HepG2 (cell line): ENCODE results near the gene SRRM2. TPM values are rescaled to one million over a fixed set of nuclear protein-coding genes. Genes with fewer than 3 reads are reported as not detected.
A peak's percentile ranks its signal among the peaks of the same experiment; 100 is the strongest.

Experiments used
- AHR ChIP-seq: IDR thresholded peaks from 2 replicates; pipeline ENCODE4 v1.6.1; 2018; ENCODE audit warnings: missing genetic modification reagents, missing compliant biosample characterization
- ATF1 ChIP-seq: IDR thresholded peaks from 2 replicates; pipeline ENCODE4 v1.6.1; 2016; ENCODE audit warnings: mild to moderate bottlenecking, control low read depth
- CAMTA2 ChIP-seq: sonication (generic); formaldehyde crosslinking; IDR thresholded peaks from 2 replicates; pipeline ENCODE4 v1.4.0; 2020; ENCODE audit warnings: mild to moderate bottlenecking, missing genetic modification reagents, borderline replicate concordance
- CREB1 ChIP-seq, 2 experiments: fragments of 450-650 bp in 1 of 2; IDR thresholded peaks; 2 replicates each; pipeline ENCODE4 v1.6.1; 2016 to 2017; ENCODE audit warnings: control low read depth in 1 of 2, mild to moderate bottlenecking in 1 of 2, missing compliant biosample characterization in 1 of 2, missing genetic modification characterization in 1 of 2
- IKZF1 ChIP-seq: fragments of 450-650 bp; IDR thresholded peaks from 2 replicates; pipeline ENCODE4 v1.7.1; 2016
- KDM2A ChIP-seq: sonication (generic); formaldehyde crosslinking; IDR thresholded peaks from 2 replicates; pipeline ENCODE4 v1.4.0; 2020; ENCODE audit warnings: low read depth, missing genetic modification reagents, borderline replicate concordance
- KDM4B ChIP-seq: sonication (generic); formaldehyde crosslinking; IDR thresholded peaks from 2 replicates; pipeline ENCODE4 v1.4.0; 2020; ENCODE audit warnings: missing genetic modification reagents
- MAF1 ChIP-seq: sonication (generic); formaldehyde crosslinking; IDR thresholded peaks from 2 replicates; pipeline ENCODE4 v1.5.0; 2020; ENCODE audit warnings: missing genetic modification reagents, borderline replicate concordance
- MIER3 ChIP-seq: IDR thresholded peaks from 2 replicates; pipeline ENCODE4 v1.6.1; 2016; ENCODE audit warnings: missing compliant biosample characterization, borderline replicate concordance
- MZF1 ChIP-seq: sonication (generic); formaldehyde crosslinking; IDR thresholded peaks from 2 replicates; pipeline ENCODE4 v1.8.1; 2023; ENCODE audit warnings: mild to moderate bottlenecking, missing genetic modification reagents, borderline replicate concordance
- PHF8 ChIP-seq: sonication (generic); formaldehyde crosslinking; IDR thresholded peaks from 2 replicates; pipeline ENCODE4 v1.5.0; 2020; ENCODE audit warnings: missing genetic modification reagents
- REPIN1 ChIP-seq: sonication (generic); formaldehyde crosslinking; IDR thresholded peaks from 2 replicates; pipeline ENCODE4 v1.8.0; 2022; ENCODE audit warnings: missing genetic modification reagents, low read depth, mild to moderate bottlenecking, borderline replicate concordance
- SAFB2 ChIP-seq: sonication (generic); formaldehyde crosslinking; IDR thresholded peaks from 2 replicates; pipeline ENCODE4 v1.5.1; 2020; ENCODE audit warnings: missing genetic modification reagents, low read depth, mild to moderate bottlenecking, borderline replicate concordance
- TOE1 ChIP-seq: sonication (generic); formaldehyde crosslinking; IDR thresholded peaks from 2 replicates; pipeline ENCODE4 v1.4.0; 2020; ENCODE audit warnings: mild to moderate bottlenecking, missing genetic modification reagents
- U2AF1 ChIP-seq: fragments of 200-400 bp; formaldehyde crosslinking; optimal IDR thresholded peaks from 2 replicates; pipeline ENCODE3; 2017; ENCODE audit warnings: mild to moderate bottlenecking, low read depth, low read length
- ZFP90 ChIP-seq: sonication (generic); formaldehyde crosslinking; IDR thresholded peaks from 2 replicates; pipeline ENCODE4 v1.8.0; 2022; ENCODE audit warnings: missing genetic modification reagents, mild to moderate bottlenecking, inconsistent platforms, borderline replicate concordance
- ZKSCAN5 ChIP-seq: sonication (generic); formaldehyde crosslinking; IDR thresholded peaks from 2 replicates; pipeline ENCODE4 v1.5.1; 2020; ENCODE audit warnings: mild to moderate bottlenecking, missing genetic modification reagents
- ZNF253 ChIP-seq: sonication (generic); formaldehyde crosslinking; IDR thresholded peaks from 2 replicates; pipeline ENCODE4 v1.8.0; 2022; ENCODE audit warnings: mild to moderate bottlenecking, missing genetic modification reagents, borderline replicate concordance
- ZNF496 ChIP-seq: sonication (generic); formaldehyde crosslinking; IDR thresholded peaks from 2 replicates; pipeline ENCODE4 v1.8.1; 2023; ENCODE audit warnings: mild to moderate bottlenecking, moderate library complexity, missing genetic modification reagents; ENCODE audit not compliant: insufficient replicate concordance
- ZNF530 ChIP-seq: sonication (generic); formaldehyde crosslinking; IDR thresholded peaks from 2 replicates; pipeline ENCODE4 v1.5.0; 2020; ENCODE audit warnings: low read depth, mild to moderate bottlenecking, missing genetic modification reagents
- ZNF562 ChIP-seq: sonication (generic); formaldehyde crosslinking; IDR thresholded peaks from 2 replicates; pipeline ENCODE4 v1.8.0; 2022; ENCODE audit warnings: missing genetic modification reagents, borderline replicate concordance
- ZNF7 ChIP-seq: IDR thresholded peaks from 2 replicates; pipeline ENCODE4 v1.6.1; 2016; ENCODE audit warnings: missing biosample characterization, missing genetic modification reagents
- ZNF749 ChIP-seq: sonication (generic); formaldehyde crosslinking; IDR thresholded peaks from 2 replicates; pipeline ENCODE4 v1.8.0; 2022; ENCODE audit warnings: mild to moderate bottlenecking, missing genetic modification reagents, moderate library complexity, borderline replicate concordance
- ZSCAN21 ChIP-seq: sonication (generic); formaldehyde crosslinking; IDR thresholded peaks from 2 replicates; pipeline ENCODE4 v1.8.0; 2022; ENCODE audit warnings: mild to moderate bottlenecking, missing genetic modification reagents, moderate library complexity, borderline replicate concordance
- ZSCAN31 ChIP-seq: sonication (generic); formaldehyde crosslinking; IDR thresholded peaks from 2 replicates; pipeline ENCODE4 v1.5.0; 2020; ENCODE audit warnings: low read depth, mild to moderate bottlenecking, missing genetic modification reagents
- polyA plus RNA-seq, 8 experiments: library from polyadenylated mRNA; depleted of rRNA in 3 of 8; stranded (reverse) in 7 of 8; unstranded in 1 of 8; fragments of >200 nt; fragmentation: Illumina TruSeq in 4 of 8; extraction: Trizol in 4 of 8; gene quantifications; 2 replicates each; pipeline versions ENCODE4 v1.2.1 to v1.2.3, GENCODE V29; 2011 to 2016; ENCODE audit warnings: low read depth in 4 of 8, missing spikeins in 1 of 8, mixed read lengths in 1 of 8; ENCODE audit not compliant: insufficient read depth in 1 of 8
- total RNA-seq, 5 experiments: library from RNA; depleted of rRNA; stranded (reverse); fragments of >200 nt; fragmentation: Illumina TruSeq; extraction: Trizol; gene quantifications; 2 replicates each; pipeline ENCODE4 v1.2.3, GENCODE V29; 2016; ENCODE audit warnings: low read depth in 1 of 5
- TF ChIP-seq, protein P1 (sequence below): sonication (generic); formaldehyde crosslinking; conservative IDR thresholded peaks from 2 replicates; pipeline ENCODE4 v1.5.0; 2020; ENCODE audit warnings: missing genetic modification reagents
- TF ChIP-seq, protein P2 (sequence below), 2 experiments: sonication (generic) in 1 of 2; formaldehyde crosslinking in 1 of 2; IDR thresholded peaks; 2 replicates each; pipeline versions ENCODE4 v1.4.0 to v1.6.1; 2018 to 2020; ENCODE audit warnings: missing genetic modification reagents in 2 of 2, borderline replicate concordance in 1 of 2, low read depth in 1 of 2, mild to moderate bottlenecking in 1 of 2, missing biosample characterization in 1 of 2
- TF ChIP-seq, protein P3 (sequence below): sonication (generic); formaldehyde crosslinking; IDR thresholded peaks from 2 replicates; pipeline ENCODE4 v1.8.1; 2023; ENCODE audit warnings: mild to moderate bottlenecking, missing genetic modification reagents, borderline replicate concordance

SRRM2 gene
- total and polyA plus RNA-seq, 2 of the 13 experiments (the other 11 are each of a cell fraction or from before 2014, with no cell fraction given): 50.4 to 112 TPM

DNA sequence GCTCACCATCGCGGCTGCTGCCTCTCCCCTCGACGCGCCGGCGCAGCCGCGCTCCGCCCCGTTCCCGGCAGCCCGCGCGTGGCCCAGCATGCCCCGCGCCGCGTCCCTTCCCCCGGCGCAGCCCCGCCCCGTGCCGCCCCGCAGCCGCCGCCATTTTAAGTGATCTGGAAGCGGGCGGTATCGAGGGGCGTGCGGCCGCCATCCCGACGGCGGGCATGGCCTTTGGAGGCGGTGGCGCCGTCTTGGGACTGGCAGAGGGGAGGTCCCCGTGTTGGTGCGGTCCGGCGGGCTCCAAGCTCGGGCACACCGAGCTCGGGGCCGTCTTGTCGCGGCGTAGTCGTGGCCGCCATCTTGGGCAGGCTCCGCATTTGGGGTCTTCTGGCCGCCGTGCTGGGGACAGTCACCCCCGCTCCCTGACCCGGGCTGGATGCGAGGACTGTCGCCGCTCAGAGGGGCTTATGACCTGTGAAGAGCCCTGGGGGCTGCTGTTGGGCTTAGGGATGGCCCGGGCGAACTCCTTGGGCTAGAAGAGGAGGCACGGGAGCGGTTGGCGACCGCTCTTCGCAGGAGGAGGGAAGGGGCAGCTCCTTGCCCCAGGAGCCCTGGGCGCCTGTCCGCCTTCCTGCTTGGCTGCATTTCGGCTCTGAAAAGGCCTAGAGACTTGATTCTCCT is 24.9 kb downstream of the SRRM2 start, which contains the start of gene ELOB (continued):
- TF ChIP-seq MZF1 (CRISPR knock-in tag): no peak
- no peak for TF ChIP-seq ZNF496 (CRISPR knock-in tag)
- TF ChIP-seq, protein P1, sequence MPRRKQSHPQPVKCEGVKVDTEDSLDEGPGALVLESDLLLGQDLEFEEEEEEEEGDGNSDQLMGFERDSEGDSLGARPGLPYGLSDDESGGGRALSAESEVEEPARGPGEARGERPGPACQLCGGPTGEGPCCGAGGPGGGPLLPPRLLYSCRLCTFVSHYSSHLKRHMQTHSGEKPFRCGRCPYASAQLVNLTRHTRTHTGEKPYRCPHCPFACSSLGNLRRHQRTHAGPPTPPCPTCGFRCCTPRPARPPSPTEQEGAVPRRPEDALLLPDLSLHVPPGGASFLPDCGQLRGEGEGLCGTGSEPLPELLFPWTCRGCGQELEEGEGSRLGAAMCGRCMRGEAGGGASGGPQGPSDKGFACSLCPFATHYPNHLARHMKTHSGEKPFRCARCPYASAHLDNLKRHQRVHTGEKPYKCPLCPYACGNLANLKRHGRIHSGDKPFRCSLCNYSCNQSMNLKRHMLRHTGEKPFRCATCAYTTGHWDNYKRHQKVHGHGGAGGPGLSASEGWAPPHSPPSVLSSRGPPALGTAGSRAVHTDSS (CRISPR knock-in tag): no peak
- no peak for TF ChIP-seq ZNF253 (CRISPR knock-in tag)
- TF ChIP-seq MAF1 (CRISPR knock-in tag): no peak
- TF ChIP-seq SAFB2 (CRISPR knock-in tag): no peak
- TF ChIP-seq ATF1 (CRISPR knock-in tag): no peak
- TF ChIP-seq ZNF7 (CRISPR knock-in tag): no peak
- TF ChIP-seq U2AF1: no peak
- no peak; the same call in 1 of the 2 replicates for TF ChIP-seq ZSCAN31 (CRISPR knock-in tag)
- TF ChIP-seq, protein P2, sequence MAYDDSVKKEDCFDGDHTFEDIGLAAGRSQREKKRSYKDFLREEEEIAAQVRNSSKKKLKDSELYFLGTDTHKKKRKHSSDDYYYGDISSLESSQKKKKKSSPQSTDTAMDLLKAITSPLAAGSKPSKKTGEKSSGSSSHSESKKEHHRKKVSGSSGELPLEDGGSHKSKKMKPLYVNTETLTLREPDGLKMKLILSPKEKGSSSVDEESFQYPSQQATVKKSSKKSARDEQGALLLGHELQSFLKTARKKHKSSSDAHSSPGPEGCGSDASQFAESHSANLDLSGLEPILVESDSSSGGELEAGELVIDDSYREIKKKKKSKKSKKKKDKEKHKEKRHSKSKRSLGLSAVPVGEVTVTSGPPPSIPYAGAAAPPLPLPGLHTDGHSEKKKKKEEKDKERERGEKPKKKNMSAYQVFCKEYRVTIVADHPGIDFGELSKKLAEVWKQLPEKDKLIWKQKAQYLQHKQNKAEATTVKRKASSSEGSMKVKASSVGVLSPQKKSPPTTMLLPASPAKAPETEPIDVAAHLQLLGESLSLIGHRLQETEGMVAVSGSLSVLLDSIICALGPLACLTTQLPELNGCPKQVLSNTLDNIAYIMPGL (CRISPR knock-in tag; IDR thresholded peaks at IDR 0.05; ENCODE audit: borderline replicate concordance in 1 of 2, low read depth in 1 of 2): peak; percentile 66 to 86; a peak in 2 of 4 replicates
- peak; percentile 50; the same call in 1 of the 2 replicates for TF ChIP-seq REPIN1
- no peak; the same call in 1 of the 2 replicates for TF ChIP-seq ZNF530 (CRISPR knock-in tag)
- TF ChIP-seq ZKSCAN5: no peak
- TF ChIP-seq ZNF749 (CRISPR knock-in tag): no peak
- TF ChIP-seq MIER3: no peak
- no peak for TF ChIP-seq IKZF1
- TF ChIP-seq, protein P3, sequence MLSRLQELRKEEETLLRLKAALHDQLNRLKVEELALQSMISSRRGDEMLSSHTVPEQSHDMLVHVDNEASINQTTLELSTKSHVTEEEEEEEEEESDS (CRISPR knock-in tag): no peak
- no peak; the same call in 1 of the 2 replicates for TF ChIP-seq ZSCAN21 (CRISPR knock-in tag)
- peak; percentile 93 for TF ChIP-seq PHF8 (CRISPR knock-in tag)
- TF ChIP-seq AHR (CRISPR knock-in tag): peak; percentile 87; the same call in 1 of the 2 replicates
- no peak for TF ChIP-seq TOE1
- peak; percentile 75; the same call in 1 of the 2 replicates for TF ChIP-seq KDM4B
- TF ChIP-seq KDM2A: peak; percentile 77
- TF ChIP-seq ZFP90 (CRISPR knock-in tag): no peak
- TF ChIP-seq CAMTA2 (CRISPR knock-in tag): no peak
- no peak for TF ChIP-seq CREB1 (IDR thresholded peaks at IDR 0.05)
- no peak for TF ChIP-seq CREB1 (CRISPR knock-in tag; IDR thresholded peaks at IDR 0.05)
- no peak for TF ChIP-seq ZNF562 (CRISPR knock-in tag)
